Subcutaneous adipose tissue (tissue), 4 donors: ENCODE measurements around the gene DAAM2. TPM values are rescaled to one million over a fixed set of nuclear protein-coding genes. Genes with fewer than 3 reads are reported as not detected.

Experiments
- total RNA-seq, 4 donors: library from RNA; depleted of rRNA; stranded (reverse); fragments of >200 nt; gene quantifications; one replicate each; pipeline ENCODE4 v1.1.0, GENCODE V29; 2016
- TF ChIP-seq, protein P1 (sequence below): fragments of 450-650 bp; IDR thresholded peaks from one replicate; pipeline ENCODE4 v1.5.1; 2016; ENCODE audit warnings: low read depth, mild to moderate bottlenecking, control low read depth, antibody characterized with exemption, moderate library complexity

The DAAM2 gene
- total RNA-seq, 4 donors from 2014 or later, result 36.7 to 125 (median 53.2) TPM

- TF ChIP-seq, protein P1, sequence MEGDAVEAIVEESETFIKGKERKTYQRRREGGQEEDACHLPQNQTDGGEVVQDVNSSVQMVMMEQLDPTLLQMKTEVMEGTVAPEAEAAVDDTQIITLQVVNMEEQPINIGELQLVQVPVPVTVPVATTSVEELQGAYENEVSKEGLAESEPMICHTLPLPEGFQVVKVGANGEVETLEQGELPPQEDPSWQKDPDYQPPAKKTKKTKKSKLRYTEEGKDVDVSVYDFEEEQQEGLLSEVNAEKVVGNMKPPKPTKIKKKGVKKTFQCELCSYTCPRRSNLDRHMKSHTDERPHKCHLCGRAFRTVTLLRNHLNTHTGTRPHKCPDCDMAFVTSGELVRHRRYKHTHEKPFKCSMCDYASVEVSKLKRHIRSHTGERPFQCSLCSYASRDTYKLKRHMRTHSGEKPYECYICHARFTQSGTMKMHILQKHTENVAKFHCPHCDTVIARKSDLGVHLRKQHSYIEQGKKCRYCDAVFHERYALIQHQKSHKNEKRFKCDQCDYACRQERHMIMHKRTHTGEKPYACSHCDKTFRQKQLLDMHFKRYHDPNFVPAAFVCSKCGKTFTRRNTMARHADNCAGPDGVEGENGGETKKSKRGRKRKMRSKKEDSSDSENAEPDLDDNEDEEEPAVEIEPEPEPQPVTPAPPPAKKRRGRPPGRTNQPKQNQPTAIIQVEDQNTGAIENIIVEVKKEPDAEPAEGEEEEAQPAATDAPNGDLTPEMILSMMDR, result no peak
Measured at GRCh38 chr6:39758905-39759605, 33.1 kb upstream of the DAAM2 start.

DNA sequence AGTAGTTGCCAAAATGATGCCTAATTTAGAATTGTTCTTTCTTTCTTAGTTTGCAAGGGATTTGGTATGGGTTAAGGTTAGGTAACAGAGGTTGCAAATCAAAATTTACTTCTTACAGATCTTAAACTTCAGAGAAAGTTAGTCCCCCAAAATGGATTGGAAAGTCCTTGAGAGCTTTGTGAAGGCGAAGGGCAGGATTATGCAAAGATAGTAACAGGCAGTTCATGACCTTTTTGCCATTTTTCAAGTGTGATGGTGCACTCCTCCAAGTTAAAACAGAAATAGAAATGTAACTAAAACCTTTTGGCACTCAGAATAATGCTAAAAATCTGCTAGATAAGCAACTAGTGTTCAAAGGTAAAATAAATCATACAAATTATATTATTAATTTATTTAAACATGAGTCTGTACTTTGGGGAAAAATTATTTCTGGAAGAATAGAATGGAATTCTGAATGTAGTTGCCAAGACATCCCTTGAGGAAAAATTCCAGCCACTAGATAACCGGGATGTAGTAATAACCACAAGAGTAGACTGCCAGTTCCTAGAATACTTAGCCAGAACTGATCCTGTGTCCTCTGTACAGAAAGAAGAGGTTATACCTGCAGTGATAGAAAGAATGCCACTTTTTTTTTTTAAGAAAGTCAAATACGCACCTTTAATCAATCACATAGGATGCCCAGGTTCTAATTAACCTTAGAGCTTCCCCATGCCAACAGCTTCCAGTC lies 31.8 kb upstream of the DAAM2 start:
- TF ChIP-seq, protein P1, result no peak

DNA sequence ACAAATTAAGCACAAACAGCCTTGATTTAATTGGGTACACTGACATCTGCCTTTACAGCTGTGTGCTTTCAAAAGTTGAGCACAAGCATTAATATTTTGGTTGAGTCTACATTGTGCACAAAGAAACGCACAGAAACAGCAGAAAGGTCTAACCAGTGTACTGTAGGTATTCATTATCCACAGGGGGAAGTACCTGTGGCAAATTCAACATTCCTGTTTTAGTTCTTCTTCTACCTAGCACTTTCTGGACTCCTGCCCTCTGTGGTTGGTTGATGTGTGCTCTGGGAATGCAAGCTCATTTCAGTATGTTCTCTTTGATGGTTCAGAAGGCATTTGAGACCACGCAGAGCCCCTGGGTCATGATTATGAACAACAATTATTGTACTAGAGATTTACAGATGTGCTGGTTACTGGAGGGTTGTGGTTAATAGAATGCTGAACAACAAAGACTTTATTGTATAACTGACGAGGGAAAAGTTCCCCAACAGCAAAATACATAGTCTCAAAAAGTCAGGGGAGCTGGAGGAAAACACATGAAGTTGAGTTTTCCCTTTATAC lies 26.6 kb upstream of the DAAM2 start:
- TF ChIP-seq, protein P1, result no peak

DNA sequence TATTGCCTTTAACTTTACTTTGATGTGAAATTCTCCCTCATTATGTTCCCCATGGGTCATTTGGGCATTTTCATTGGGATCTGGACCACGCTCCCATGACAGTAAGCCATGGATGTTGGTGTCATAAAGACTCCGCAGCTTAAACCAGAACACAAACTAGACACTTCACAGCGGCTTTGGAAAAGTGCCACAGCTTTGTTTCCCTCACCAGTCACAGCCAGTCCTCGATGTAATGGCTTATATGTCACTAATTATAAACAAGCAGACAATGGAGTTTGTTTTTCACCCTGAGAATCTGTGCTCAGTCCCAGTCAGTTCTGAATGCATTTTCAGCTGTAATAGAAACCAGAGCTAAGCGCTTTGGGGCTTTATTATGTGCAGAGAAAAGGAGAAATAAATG lies 23.2 kb upstream of the DAAM2 start:
- TF ChIP-seq, protein P1, result no peak

DNA sequence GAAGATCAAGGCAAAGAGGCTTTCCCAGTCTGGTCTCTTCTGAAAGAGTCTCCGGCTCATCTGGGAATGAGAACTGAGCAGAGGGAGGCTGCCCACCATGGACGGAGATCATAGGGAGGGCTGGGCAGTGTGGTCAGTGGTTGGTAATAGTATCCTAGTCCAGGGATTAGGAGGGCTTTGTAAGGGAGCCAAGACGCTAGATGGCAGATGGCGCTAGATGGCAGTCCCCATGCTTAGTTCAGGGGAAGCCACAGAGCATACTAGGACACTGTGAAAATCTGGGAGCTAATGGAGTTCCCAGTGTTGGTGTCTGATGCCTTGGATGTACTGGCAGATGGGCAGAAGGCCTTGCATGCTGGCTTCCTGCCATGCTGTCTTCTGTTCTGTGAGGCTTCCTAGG lies 21.7 kb upstream of the DAAM2 start:
- TF ChIP-seq, protein P1, result no peak

GRCh38 chr6:39772559-39773273 lies 19.5 kb upstream of the DAAM2 start:
- TF ChIP-seq, protein P1, result no peak

DNA sequence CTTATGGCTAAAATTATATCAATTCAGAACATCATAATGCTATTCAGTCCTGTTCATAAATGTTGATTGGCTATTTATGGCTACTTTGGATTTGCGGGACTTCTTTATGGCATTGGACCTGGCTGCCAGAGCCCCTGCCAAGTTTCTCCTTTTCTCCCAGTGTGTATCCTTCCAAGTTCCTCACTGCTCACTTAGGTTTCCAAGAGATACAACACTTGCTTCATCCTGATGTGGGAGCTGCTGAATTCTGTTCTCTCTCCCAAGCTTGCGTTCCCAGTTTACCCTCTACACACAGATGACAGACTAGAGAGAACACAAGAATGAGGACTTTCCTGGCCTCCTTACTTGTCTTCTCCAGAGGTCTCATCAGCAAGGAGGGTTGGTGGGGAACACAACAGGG lies 18.4 kb upstream of the DAAM2 start:
- TF ChIP-seq, protein P1, result no peak
